Naive thymus-derived CD8-positive, alpha-beta T cell (primary cell): ENCODE data around the gene LASP1NB.
"Not testable (repeated sequence)": the region's sequence is repeated elsewhere in the genome, so short reads cannot be mapped to it uniquely, and the experiment has no call there.

ENCODE experiments used
- ATAC-seq, 2 donors: fragments of 150-1000 bp; cut with Tn5 transposase in 1 of 2; sonication (Bioruptor Pico), chemical (Tn5 transposase) in 1 of 2; 1 replicate in 1 of 2; 2 replicates in 1 of 2; pipeline ENCODE4 v1.10.0; 2021; ENCODE audit warnings: mild to moderate bottlenecking in 2 of 2, moderate library complexity in 2 of 2
- POLR2A ChIA-PET: fragments of 350-600 bp; sonication (Branson Sonifier 250); formaldehyde crosslinking; loops from one replicate; lab custom pipeline; 2021; ENCODE audit warnings: antibody characterized with exemption; lab: Charles Lee
- DNase-seq, 10 donors: peaks; one replicate each; pipeline versions ENCODE4 v3.0.0 to v3.0.0-alpha.2; 2020 to 2022
- H3K27ac Mint-ChIP-seq, 10 donors: one replicate each; pipeline ENCODE4 v1.8.0; 2020 to 2022; ENCODE audit warnings: mild to moderate bottlenecking in 10 of 10, mixed read lengths in 10 of 10, moderate library complexity in 4 of 10, inconsistent platforms in 1 of 10
- H3K27me3 Mint-ChIP-seq, 5 donors: one replicate each; pipeline ENCODE4 v1.8.0; 2021 to 2022; ENCODE audit warnings: mixed read lengths in 5 of 5
- H3K36me3 Mint-ChIP-seq, 3 donors: one replicate each; pipeline ENCODE4 v1.8.0; 2020 to 2022; ENCODE audit warnings: mixed read lengths in 3 of 3, mild to moderate bottlenecking in 2 of 3, inconsistent platforms in 1 of 3
- H3K4me1 Mint-ChIP-seq, 4 donors: one replicate each; pipeline ENCODE4 v1.8.0; 2021 to 2022; ENCODE audit warnings: mixed read lengths in 4 of 4
- H3K4me3 Mint-ChIP-seq, 10 donors: one replicate each; pipeline ENCODE4 v1.8.0; 2020 to 2022; ENCODE audit warnings: mild to moderate bottlenecking in 10 of 10, mixed read lengths in 10 of 10, moderate library complexity in 6 of 10, inconsistent platforms in 1 of 10
- H3K9me3 Mint-ChIP-seq, 9 donors: one replicate each; pipeline ENCODE4 v1.8.0; 2020 to 2022; ENCODE audit warnings: mixed read lengths in 9 of 9, mild to moderate bottlenecking in 3 of 9, inconsistent platforms in 1 of 9, moderate library complexity in 1 of 9

LASP1NB gene

GRCh38 chr17:38943607-38944006 is 18.2 kb downstream of the LASP1NB start:
- H3K27ac Mint-ChIP-seq = no peak overlapping the region
- no peak overlapping the region for H3K4me3 Mint-ChIP-seq
- POLR2A ChIA-PET = no interaction called here
- no peaks in the 10 kb centered on the region for H3K36me3 Mint-ChIP-seq
- no peaks in the 10 kb centered on the region for H3K9me3 Mint-ChIP-seq
- ATAC-seq (no peak), DNase-seq (no peak)
- no peaks in the 10 kb centered on the region for H3K27me3 Mint-ChIP-seq
- H3K4me1 Mint-ChIP-seq = no peaks in the 10 kb centered on the region

GRCh38 chr17:38947189-38947588 is 21.8 kb downstream of the LASP1NB start:
- ATAC-seq = peak in 1 of 2 donors; percentile 30
- DNase-seq = peak in 1 of 10 donors; percentile 12
- H3K4me3 Mint-ChIP-seq = no peak overlapping the region
- H3K36me3 Mint-ChIP-seq = no peaks in the 10 kb centered on the region
- H3K9me3 Mint-ChIP-seq = no peaks in the 10 kb centered on the region
- H3K4me1 Mint-ChIP-seq = no peaks in the 10 kb centered on the region
- H3K27ac Mint-ChIP-seq = no peak overlapping the region
- no peaks in the 10 kb centered on the region for H3K27me3 Mint-ChIP-seq
- POLR2A ChIA-PET = interaction anchor here (0.9 kb wide), 1 partner anchor 13 kb away, joined by 4 read pairs; no protein-coding TSS in a partner anchor

GRCh38 chr17:38953800-38954199 is 28.4 kb downstream of the LASP1NB start:
- H3K4me1 Mint-ChIP-seq = peaks cover 0 to 14% (median 6%) of the 10 kb centered on the region in 4 donors
- ATAC-seq, POLR2A ChIA-PET, H3K4me3 Mint-ChIP-seq, H3K27me3 Mint-ChIP-seq, H3K36me3 Mint-ChIP-seq, H3K27ac Mint-ChIP-seq, H3K9me3 Mint-ChIP-seq, DNase-seq: not testable (repeated sequence)

DNA sequence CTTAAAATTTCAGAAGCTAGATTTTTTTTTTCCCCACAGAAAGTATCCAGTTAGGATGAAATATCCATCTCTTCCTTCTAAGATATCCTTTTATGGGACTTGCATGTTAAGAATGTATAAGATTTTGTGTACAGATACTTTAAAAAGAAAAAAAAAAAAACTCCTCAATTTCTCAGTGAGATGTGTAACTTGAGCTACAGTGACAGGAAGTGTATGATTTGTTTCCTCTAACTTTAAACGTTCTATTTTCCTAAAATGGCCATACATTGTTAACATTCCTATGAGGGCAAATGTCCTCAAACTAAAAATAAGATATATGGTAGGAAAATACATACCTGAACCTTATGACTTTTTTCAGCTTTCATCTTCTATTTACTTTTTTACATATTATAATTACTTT is 32.9 kb downstream of the LASP1NB start:
- peaks cover 1 to 37% (median 24%) of the 10 kb centered on the region in 4 donors for H3K4me1 Mint-ChIP-seq
- DNase-seq (no peak), ATAC-seq (no peak)
- no peaks in the 10 kb centered on the region for H3K27me3 Mint-ChIP-seq
- no peaks in the 10 kb centered on the region for H3K36me3 Mint-ChIP-seq
- peak overlapping the region in 2 of 10 donors; percentile 12 to 34 for H3K4me3 Mint-ChIP-seq
- peak overlapping the region in 7 of 10 donors; percentile 17 to 76 (median 59) for H3K27ac Mint-ChIP-seq
- no peaks in the 10 kb centered on the region for H3K9me3 Mint-ChIP-seq
- POLR2A ChIA-PET = interaction anchor here (1.0 kb wide), 3 partner anchors 32 to 229 kb away, joined by 3 read pairs; no protein-coding TSS in a partner anchor

- POLR2A ChIA-PET = interaction anchor here (1.0 kb wide), 3 partner anchors 33 to 230 kb away, joined by 3 read pairs; no protein-coding TSS in a partner anchor
- H3K27me3 Mint-ChIP-seq = no peaks in the 10 kb centered on the region
These were observed 33.3 kb downstream of the LASP1NB start for GRCh38 chr17:38958756-38959155.

DNA sequence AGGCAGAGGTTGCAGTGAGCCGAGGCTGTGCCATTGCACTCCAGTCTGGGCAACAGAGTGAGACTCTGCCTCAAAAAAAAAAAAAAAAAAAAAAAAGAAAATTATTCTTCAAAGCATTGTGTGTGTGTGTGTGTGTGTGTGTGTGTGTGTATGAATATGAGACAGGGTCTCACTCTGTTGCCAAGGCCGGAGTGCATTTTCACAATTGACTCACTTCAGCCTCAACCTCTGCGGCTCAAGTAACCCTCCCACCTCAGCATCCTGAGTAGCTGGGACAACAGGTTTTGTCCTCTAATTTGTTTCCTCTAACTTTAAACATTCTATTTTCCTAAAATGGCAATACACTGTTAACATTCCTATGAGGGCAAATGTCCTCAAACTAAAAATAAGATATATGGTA is 34.1 kb downstream of the LASP1NB start:
- POLR2A ChIA-PET = interaction anchor here (0.7 to 1.1 kb wide), 4 partner anchors 37 to 91 kb away, joined by 3 to 5 read pairs (median 4); no protein-coding TSS in a partner anchor
- Mint-ChIP-seq H3K27me3 (no peaks in the 10 kb centered on the region), H3K4me3 (no peak overlapping the region), H3K36me3 (no peaks in the 10 kb centered on the region), H3K4me1 (peaks cover 1 to 37% (median 24%) of the 10 kb centered on the region in 4 donors), H3K27ac (peak overlapping the region in 7 of 10 donors; percentile 15 to 88 (median 82)), H3K9me3 (no peaks in the 10 kb centered on the region)
- ATAC-seq (peak in 1 of 2 donors; percentile 22), DNase-seq (no peak)

More at GRCh38 chr17:38958756-38959155, 33.3 kb downstream of the LASP1NB start:
- H3K4me1 Mint-ChIP-seq = peaks cover 1 to 37% (median 24%) of the 10 kb centered on the region in 4 donors
- DNase-seq (no peak), ATAC-seq (no peak)
- H3K27ac Mint-ChIP-seq = peak overlapping the region in 7 of 10 donors; percentile 41 to 88 (median 78)
- H3K9me3 Mint-ChIP-seq = no peaks in the 10 kb centered on the region
- no peaks in the 10 kb centered on the region for H3K36me3 Mint-ChIP-seq
- H3K4me3 Mint-ChIP-seq = no peak overlapping the region

- no peaks in the 10 kb centered on the region for H3K27me3 Mint-ChIP-seq
- peak; percentile 82 to 86 for ATAC-seq
- H3K9me3 Mint-ChIP-seq = no peaks in the 10 kb centered on the region
- H3K4me3 Mint-ChIP-seq = peak overlapping the region in 9 of 10 donors; percentile 6 to 62 (median 49)
- no peaks in the 10 kb centered on the region for H3K36me3 Mint-ChIP-seq
- peak overlapping the region in 9 of 10 donors; percentile 28 to 93 (median 82) for H3K27ac Mint-ChIP-seq
- peak in 3 of 10 donors; percentile 33 to 51 (median 39) for DNase-seq
- peaks cover 1 to 37% (median 24%) of the 10 kb centered on the region in 4 donors for H3K4me1 Mint-ChIP-seq
- POLR2A ChIA-PET = interaction anchor here (0.6 to 1.2 kb wide), 16 partner anchors 10 to 613 kb away, joined by 3 to 7 read pairs (median 4); partner anchors contain the start of genes LASP1, RPL19 and RPL23
These were observed 35.0 kb downstream of the LASP1NB start for GRCh38 chr17:38960402-38960801.

GRCh38 chr17:38961413-38961812 is 36.0 kb downstream of the LASP1NB start:
- peaks cover 1 to 37% (median 24%) of the 10 kb centered on the region in 4 donors for H3K4me1 Mint-ChIP-seq
- DNase-seq (no peak), ATAC-seq (peak in 1 of 2 donors; percentile 21)
- no peaks in the 10 kb centered on the region for H3K27me3 Mint-ChIP-seq
- peak overlapping the region in 6 of 10 donors; percentile 4 to 83 (median 64) for H3K27ac Mint-ChIP-seq
- POLR2A ChIA-PET = interaction anchor here (0.5 kb wide), 1 partner anchor 13 kb away, joined by 4 read pairs; no protein-coding TSS in a partner anchor
- H3K4me3 Mint-ChIP-seq = peak overlapping the region in 4 of 10 donors; percentile 6 to 49 (median 27)
- H3K36me3 Mint-ChIP-seq = no peaks in the 10 kb centered on the region
- no peaks in the 10 kb centered on the region for H3K9me3 Mint-ChIP-seq

DNA sequence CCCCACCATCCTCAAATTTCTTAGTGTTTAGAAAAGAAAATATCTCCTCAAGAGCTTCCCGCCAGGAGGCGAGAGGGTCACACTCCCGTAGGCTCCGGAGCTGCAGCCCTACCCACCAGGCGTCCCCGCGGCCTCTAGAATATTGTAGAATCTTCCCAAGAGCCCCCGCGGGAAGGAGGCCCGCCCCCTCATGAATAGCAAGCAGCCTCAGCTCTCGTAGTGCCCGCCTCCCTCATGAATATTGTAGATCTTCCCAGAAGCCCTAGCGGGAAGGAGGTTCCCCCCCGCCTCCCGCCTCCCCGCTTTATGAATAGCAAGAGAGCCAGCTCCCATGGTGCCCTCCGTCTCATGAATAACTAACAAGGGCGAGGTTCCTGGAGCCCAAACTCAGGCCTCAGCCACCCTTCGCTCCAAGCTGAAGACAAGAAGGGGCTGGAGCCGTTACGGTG is 41.9 kb downstream of the LASP1NB start, which contains the start of gene FBXO47:
TSS of gene FBXO47 (minus strand) at position 114 of the 449 bp plus-strand sequence. CDS start 4,378 bp downstream, outside the sequence.
- H3K27me3 Mint-ChIP-seq = no peaks in the 10 kb centered on the region

GRCh38 chr17:38969281-38969680 is 43.9 kb downstream of the LASP1NB start:
- DNase-seq = no peak
- H3K4me1 Mint-ChIP-seq = peaks cover 7 to 20% (median 13%) of the 10 kb centered on the region in 4 donors
- no peaks in the 10 kb centered on the region for H3K27me3 Mint-ChIP-seq
- H3K4me3 Mint-ChIP-seq = no peak overlapping the region
- no peak for ATAC-seq
- H3K9me3 Mint-ChIP-seq = no peaks in the 10 kb centered on the region
- H3K36me3 Mint-ChIP-seq = no peaks in the 10 kb centered on the region
- H3K27ac Mint-ChIP-seq = peak overlapping the region in 2 of 10 donors; percentile 3 to 53
- POLR2A ChIA-PET = interaction anchor here (0.7 to 2.9 kb wide), 2 partner anchors 100 to 184 kb away, joined by 8 to 22 read pairs; partner anchors contain the start of gene LASP1

More for the DNA sequence above, 41.9 kb downstream of the LASP1NB start, which contains the start of gene FBXO47:
- ATAC-seq (peak; percentile 98 to 99), DNase-seq (peak; percentile 53 to 94 (median 82))
- H3K4me1 Mint-ChIP-seq = peaks cover 7 to 20% (median 12%) of the 10 kb centered on the region in 4 donors
- peak within 1 kb of the TSS; percentile 72 to 96 (median 90) for H3K27ac Mint-ChIP-seq
- peak within 1 kb of the TSS; percentile 73 to 89 (median 84) for H3K4me3 Mint-ChIP-seq
- H3K9me3 Mint-ChIP-seq = no peaks in the 10 kb centered on the region
- H3K36me3 Mint-ChIP-seq = no peaks in the 10 kb centered on the region
- POLR2A ChIA-PET = interaction anchor here (0.7 to 3.2 kb wide), 8 partner anchors 42 to 277 kb away, joined by 3 to 22 read pairs (median 6); partner anchors contain the start of genes LASP1, LASP1NB, PLXDC1 and RPL19

DNA sequence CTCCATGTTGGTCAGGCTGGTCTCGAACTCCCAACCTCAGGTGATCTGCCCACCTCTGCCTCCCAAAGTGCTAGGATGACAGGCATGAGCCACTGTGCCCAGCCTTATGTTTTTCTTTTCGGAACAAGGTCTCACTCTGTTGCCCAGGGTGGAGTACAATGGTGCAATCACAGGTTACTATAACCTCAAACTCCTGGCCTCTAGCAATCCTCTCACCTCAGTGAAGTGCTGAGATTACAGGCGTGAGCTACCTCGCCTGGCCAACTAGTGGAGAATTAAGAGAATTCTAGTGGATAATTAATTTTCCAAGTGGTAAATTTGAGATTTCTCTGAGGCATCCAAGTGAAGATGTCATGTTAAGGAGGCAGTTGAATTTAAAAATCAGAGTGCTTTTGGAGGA is 44.7 kb downstream of the LASP1NB start:
- DNase-seq = no peak
- Mint-ChIP-seq H3K4me3 (no peak overlapping the region), H3K9me3 (no peaks in the 10 kb centered on the region), H3K27me3 (no peaks in the 10 kb centered on the region), H3K4me1 (peaks cover 7 to 20% (median 13%) of the 10 kb centered on the region in 4 donors), H3K27ac (peak overlapping the region in 1 of 10 donors; percentile 18), H3K36me3 (no peaks in the 10 kb centered on the region)
- POLR2A ChIA-PET = interaction anchor here (0.6 kb wide), 1 partner anchor 200 kb away, joined by 5 read pairs; no protein-coding TSS in a partner anchor
- ATAC-seq = no peak

- Mint-ChIP-seq H3K4me1 (peaks cover 7 to 22% (median 16%) of the 10 kb centered on the region in 4 donors), H3K27me3 (no peaks in the 10 kb centered on the region), H3K27ac (no peak overlapping the region), H3K36me3 (no peaks in the 10 kb centered on the region), H3K4me3 (no peak overlapping the region), H3K9me3 (no peaks in the 10 kb centered on the region)
- POLR2A ChIA-PET = interaction anchor here (0.6 kb wide), 1 partner anchor 200 kb away, joined by 5 read pairs; no protein-coding TSS in a partner anchor
- ATAC-seq (no peak), DNase-seq (no peak)
These were observed 45.4 kb downstream of the LASP1NB start for GRCh38 chr17:38970804-38971203.
